Activated CD4-positive, alpha-beta T cell treated with anti-CD3 and anti-CD28 coated beads, Interleukin-2, amount 10 ng/mL, durations not matched to agents 7 days and 5 days (primary cell): ENCODE results near the gene ZBTB7A. TPM values are rescaled to one million over a fixed set of nuclear protein-coding genes. Genes with fewer than 3 reads are reported as not detected.

Source experiments
- CTCF ChIA-PET: fragments of 350-600 bp; sonication (Branson Sonifier 250); formaldehyde crosslinking; loops from one replicate; lab custom pipeline; 2021; ENCODE audit warnings: antibody characterized with exemption; lab: Charles Lee
- POLR2A ChIA-PET: fragments of 350-600 bp; sonication (Branson Sonifier 250); formaldehyde crosslinking; loops from one replicate; lab custom pipeline; 2021; ENCODE audit warnings: antibody characterized with exemption; lab: Charles Lee
- DNase-seq: peaks from one replicate; pipeline ENCODE4 v3.0.0-alpha.2; 2020
- H3K27ac Mint-ChIP-seq: one replicate; pipeline ENCODE4 v1.8.0; 2021; ENCODE audit warnings: mild to moderate bottlenecking, moderate library complexity, mixed read lengths
- H3K27me3 Mint-ChIP-seq: one replicate; pipeline ENCODE4 v1.8.0; 2021; ENCODE audit warnings: mixed read lengths
- H3K36me3 Mint-ChIP-seq: one replicate; pipeline ENCODE4 v1.8.0; 2021; ENCODE audit warnings: low read depth, mixed read lengths
- H3K4me1 Mint-ChIP-seq: one replicate; pipeline ENCODE4 v1.8.0; 2021; ENCODE audit warnings: mixed read lengths
- H3K4me3 Mint-ChIP-seq: one replicate; pipeline ENCODE4 v1.8.0; 2021; ENCODE audit warnings: mild to moderate bottlenecking, moderate library complexity, mixed read lengths
- H3K9me3 Mint-ChIP-seq: one replicate; pipeline ENCODE4 v1.8.0; 2021; ENCODE audit warnings: mixed read lengths
- total RNA-seq, 2 experiments: library from RNA; stranded (reverse); gene quantifications; one replicate each; pipeline ENCODE4 v1.2.3, GENCODE V29; 2021

Gene ZBTB7A
- total RNA-seq, 2 experiments from 2014 or later = 39.4 to 47.5 TPM

GRCh38 chr19:4089946-4090345 is 23.2 kb upstream of the ZBTB7A start:
- no peaks in the 10 kb centered on the region for H3K9me3 Mint-ChIP-seq
- peaks cover 18% of the 10 kb centered on the region for H3K36me3 Mint-ChIP-seq
- peaks cover 57% of the 10 kb centered on the region for H3K4me1 Mint-ChIP-seq
- ChIA-PET POLR2A (interaction anchor here (0.7 to 1.2 kb wide), 2 partner anchors 15 to 19 kb away, joined by 3 read pairs; no protein-coding TSS in a partner anchor), CTCF (interaction anchor here (1.1 to 1.6 kb wide), 2 partner anchors 11 to 50 kb away, joined by 4 to 6 read pairs; no protein-coding TSS in a partner anchor)
- H3K4me3 Mint-ChIP-seq = peak overlapping the region; percentile 65
- H3K27ac Mint-ChIP-seq = peak overlapping the region; percentile 96
- no peaks in the 10 kb centered on the region for H3K27me3 Mint-ChIP-seq
- no peak for DNase-seq

DNA sequence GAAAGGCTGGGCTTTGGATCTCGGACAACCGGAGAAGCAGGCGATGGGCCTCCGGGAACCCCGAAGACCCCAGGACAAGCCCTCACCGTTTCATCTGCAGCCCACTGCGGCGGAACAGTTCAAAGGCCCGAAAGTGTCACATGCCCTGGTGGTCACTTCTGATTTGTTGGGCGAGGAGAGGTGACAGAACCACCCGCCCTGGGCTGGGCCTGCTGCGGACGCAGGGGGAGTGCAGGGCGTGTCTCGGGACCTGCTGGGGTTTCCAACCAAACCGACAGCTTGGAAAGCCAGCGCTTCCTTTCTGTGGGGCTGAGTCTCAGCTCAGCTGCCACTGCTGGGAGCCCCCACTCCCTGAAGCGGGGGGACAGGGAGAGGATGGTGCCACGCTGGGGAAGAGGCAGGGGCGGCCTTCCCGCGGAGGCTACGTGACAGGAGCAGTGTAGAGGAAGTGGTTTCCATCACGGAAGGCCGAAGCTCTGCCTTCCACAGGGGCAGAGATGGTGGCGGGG is 22.8 kb upstream of the ZBTB7A start:
- peaks cover 62% of the 10 kb centered on the region for H3K4me1 Mint-ChIP-seq

DNA sequence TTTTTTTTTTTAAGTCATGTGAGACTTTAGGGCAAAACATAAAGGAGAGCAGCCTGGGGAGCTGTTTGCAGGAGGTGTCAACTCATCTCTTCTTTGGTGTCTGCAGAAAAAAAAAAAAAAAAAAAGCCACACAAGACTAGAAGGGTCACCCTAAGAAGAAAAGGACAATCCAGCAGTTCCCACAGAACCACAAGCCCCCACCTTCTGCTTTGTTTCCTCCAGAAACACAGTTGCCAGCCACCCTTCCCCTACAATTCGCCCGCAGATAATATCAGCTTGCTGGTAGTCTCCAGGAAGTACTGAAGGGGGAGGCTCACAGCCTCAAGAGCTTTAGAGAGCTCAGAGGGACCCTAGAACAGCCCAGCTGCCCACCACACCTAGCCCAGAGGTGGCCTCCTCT is 22.3 kb upstream of the ZBTB7A start:
- peak overlapping the region; percentile 65 for H3K4me3 Mint-ChIP-seq
- peak; percentile 85 for DNase-seq
- ChIA-PET CTCF (interaction anchor here (0.8 to 1.6 kb wide), 4 partner anchors 10 to 101 kb away, joined by 3 to 6 read pairs (median 4); no protein-coding TSS in a partner anchor), POLR2A (interaction anchor here (0.5 to 1.2 kb wide), 2 partner anchors 16 kb away, joined by 3 to 4 read pairs; no protein-coding TSS in a partner anchor)
- H3K36me3 Mint-ChIP-seq = peaks cover 21% of the 10 kb centered on the region
- peak overlapping the region; percentile 96 for H3K27ac Mint-ChIP-seq
- H3K4me1 Mint-ChIP-seq = peaks cover 65% of the 10 kb centered on the region
- H3K9me3 Mint-ChIP-seq = no peaks in the 10 kb centered on the region
- no peaks in the 10 kb centered on the region for H3K27me3 Mint-ChIP-seq

More for the DNA sequence above, 22.8 kb upstream of the ZBTB7A start:
- Mint-ChIP-seq H3K27ac (peak overlapping the region; percentile 96), H3K4me3 (peak overlapping the region; percentile 65), H3K27me3 (no peaks in the 10 kb centered on the region), H3K36me3 (peaks cover 19% of the 10 kb centered on the region), H3K9me3 (no peaks in the 10 kb centered on the region)
- DNase-seq = peak; percentile 73
- CTCF ChIA-PET = interaction anchor here (0.8 to 1.6 kb wide), 3 partner anchors 10 to 50 kb away, joined by 3 to 6 read pairs (median 4); no protein-coding TSS in a partner anchor
- POLR2A ChIA-PET = interaction anchor here (0.7 to 1.2 kb wide), 2 partner anchors 15 to 19 kb away, joined by 3 read pairs; no protein-coding TSS in a partner anchor

GRCh38 chr19:4087787-4088679 is 21.3 kb upstream of the ZBTB7A start:
- H3K9me3 Mint-ChIP-seq = no peaks in the 10 kb centered on the region
- H3K27me3 Mint-ChIP-seq = no peaks in the 10 kb centered on the region
- H3K36me3 Mint-ChIP-seq = peaks cover 15% of the 10 kb centered on the region
- peak overlapping the region; percentile 65 for H3K4me3 Mint-ChIP-seq
- POLR2A ChIA-PET = interaction anchor here (0.5 kb wide), 1 partner anchor 17 kb away, joined by 4 read pairs; no protein-coding TSS in a partner anchor
- CTCF ChIA-PET = interaction anchor here (0.7 to 1.0 kb wide), 2 partner anchors 15 to 100 kb away, joined by 3 read pairs; no protein-coding TSS in a partner anchor
- H3K4me1 Mint-ChIP-seq = peaks cover 66% of the 10 kb centered on the region
- peak overlapping the region; percentile 96 for H3K27ac Mint-ChIP-seq
- no peak for DNase-seq

DNA sequence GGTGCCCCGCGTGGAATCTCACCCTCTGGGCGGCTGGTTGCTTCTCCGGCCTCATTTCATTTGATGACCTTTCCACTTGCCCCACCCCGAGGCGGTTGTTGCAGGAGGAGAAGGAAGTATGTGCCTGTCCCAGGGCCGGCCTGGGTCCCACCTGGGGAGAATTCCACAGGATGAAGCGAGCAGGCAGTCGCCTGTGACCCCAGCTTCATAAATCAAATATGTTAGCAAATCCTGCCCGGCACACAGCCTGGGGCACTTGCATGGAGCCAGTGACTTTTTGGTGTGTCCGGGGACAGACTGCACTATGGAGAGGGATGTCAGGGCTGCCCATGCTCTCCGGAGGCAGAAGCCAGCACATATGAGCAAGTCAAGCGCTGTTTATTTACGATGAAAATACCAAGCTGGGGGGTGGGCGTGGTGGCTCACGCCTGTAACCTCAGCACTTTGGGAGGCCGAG is 19.7 kb upstream of the ZBTB7A start:
- Mint-ChIP-seq H3K27me3 (no peaks in the 10 kb centered on the region), H3K4me1 (peaks cover 70% of the 10 kb centered on the region), H3K27ac (peak overlapping the region; percentile 86), H3K9me3 (no peaks in the 10 kb centered on the region), H3K4me3 (peak overlapping the region; percentile 33), H3K36me3 (peaks cover 15% of the 10 kb centered on the region)
- no peak for DNase-seq
- ChIA-PET POLR2A (no interaction called here), CTCF (no interaction called here)

DNA sequence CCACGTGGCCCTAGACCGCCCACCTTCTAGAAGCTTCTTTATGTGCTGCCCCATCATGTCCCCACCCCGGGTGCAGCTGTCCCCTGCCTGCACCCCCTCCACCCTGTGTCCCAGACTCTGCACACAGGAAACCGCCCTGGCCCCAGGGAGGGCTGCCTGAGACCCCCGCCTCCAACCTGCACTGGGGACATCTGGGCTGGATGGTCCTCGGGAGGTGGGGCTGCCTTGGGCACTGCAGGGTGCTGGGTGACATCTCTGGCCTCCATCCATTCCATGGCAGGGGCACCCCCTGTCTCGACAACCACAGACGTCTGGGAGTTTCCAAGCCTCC is 17.8 kb upstream of the ZBTB7A start:
- no peaks in the 10 kb centered on the region for H3K9me3 Mint-ChIP-seq
- peaks cover 70% of the 10 kb centered on the region for H3K4me1 Mint-ChIP-seq
- H3K27ac Mint-ChIP-seq = peak overlapping the region; percentile 88
- DNase-seq = no peak
- H3K27me3 Mint-ChIP-seq = no peaks in the 10 kb centered on the region
- peak overlapping the region; percentile 41 for H3K4me3 Mint-ChIP-seq
- POLR2A ChIA-PET = no interaction called here
- peaks cover 9% of the 10 kb centered on the region for H3K36me3 Mint-ChIP-seq
- CTCF ChIA-PET = no interaction called here

GRCh38 chr19:4083677-4084546 is 17.2 kb upstream of the ZBTB7A start:
- Mint-ChIP-seq H3K4me1 (peaks cover 64% of the 10 kb centered on the region), H3K27me3 (no peaks in the 10 kb centered on the region), H3K36me3 (peaks cover 5% of the 10 kb centered on the region), H3K9me3 (no peaks in the 10 kb centered on the region), H3K27ac (peak overlapping the region; percentile 88), H3K4me3 (peak overlapping the region; percentile 41)
- POLR2A ChIA-PET = no interaction called here
- peak; percentile 52 for DNase-seq
- CTCF ChIA-PET = no interaction called here

GRCh38 chr19:4082172-4082571 is 15.5 kb upstream of the ZBTB7A start:
- H3K27ac Mint-ChIP-seq = no peak overlapping the region
- no peaks in the 10 kb centered on the region for H3K9me3 Mint-ChIP-seq
- H3K27me3 Mint-ChIP-seq = no peaks in the 10 kb centered on the region
- H3K36me3 Mint-ChIP-seq = peaks cover 4% of the 10 kb centered on the region
- peaks cover 59% of the 10 kb centered on the region for H3K4me1 Mint-ChIP-seq
- H3K4me3 Mint-ChIP-seq = no peak overlapping the region
- ChIA-PET CTCF (interaction anchor here (0.5 to 0.9 kb wide), 2 partner anchors 58 to 91 kb away, joined by 3 to 4 read pairs; no protein-coding TSS in a partner anchor), POLR2A (no interaction called here)
- DNase-seq = no peak

DNA sequence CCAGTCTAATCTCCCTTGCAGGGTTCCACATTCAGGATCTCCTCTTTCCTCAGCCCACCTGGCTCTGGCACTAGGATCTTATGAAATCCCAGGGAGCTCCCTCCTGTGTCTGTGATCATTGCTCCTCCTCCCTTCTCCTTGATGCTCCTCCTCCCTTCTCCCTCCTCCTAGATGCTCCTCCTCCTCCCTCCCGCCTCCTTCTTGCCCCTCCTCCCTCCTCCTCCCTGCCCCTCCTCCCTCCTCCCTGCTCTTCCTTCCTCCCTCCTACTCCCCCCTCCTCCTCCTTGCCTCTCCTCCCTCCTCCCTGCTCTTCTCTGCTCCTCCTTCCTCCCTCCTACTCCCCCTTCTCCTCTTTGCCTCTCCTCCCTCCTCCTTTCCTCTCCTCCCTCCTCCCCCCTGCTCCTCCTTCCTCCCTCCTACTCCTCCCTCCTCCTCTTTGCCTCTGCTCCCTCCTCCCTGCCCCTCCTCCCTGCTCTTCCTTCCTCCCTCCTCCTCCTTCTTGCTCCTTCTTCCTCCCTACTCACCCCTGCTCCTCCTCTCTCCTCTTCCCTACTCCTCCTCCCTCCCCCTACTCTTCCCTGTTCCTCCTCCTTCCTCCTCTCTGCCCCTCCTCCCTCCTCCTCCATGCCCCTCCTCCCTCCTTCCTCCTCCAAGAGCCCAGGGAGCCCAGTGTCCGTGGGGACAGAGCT is 14.9 kb upstream of the ZBTB7A start:
- CTCF ChIA-PET = interaction anchor here (0.5 to 0.9 kb wide), 2 partner anchors 59 to 91 kb away, joined by 3 to 4 read pairs; no protein-coding TSS in a partner anchor
- no peaks in the 10 kb centered on the region for H3K27me3 Mint-ChIP-seq
- POLR2A ChIA-PET = no interaction called here
- peaks cover 3% of the 10 kb centered on the region for H3K36me3 Mint-ChIP-seq
- no peak overlapping the region for H3K27ac Mint-ChIP-seq
- no peak for DNase-seq
- H3K4me3 Mint-ChIP-seq = no peak overlapping the region
- no peaks in the 10 kb centered on the region for H3K9me3 Mint-ChIP-seq
- peaks cover 60% of the 10 kb centered on the region for H3K4me1 Mint-ChIP-seq

DNA sequence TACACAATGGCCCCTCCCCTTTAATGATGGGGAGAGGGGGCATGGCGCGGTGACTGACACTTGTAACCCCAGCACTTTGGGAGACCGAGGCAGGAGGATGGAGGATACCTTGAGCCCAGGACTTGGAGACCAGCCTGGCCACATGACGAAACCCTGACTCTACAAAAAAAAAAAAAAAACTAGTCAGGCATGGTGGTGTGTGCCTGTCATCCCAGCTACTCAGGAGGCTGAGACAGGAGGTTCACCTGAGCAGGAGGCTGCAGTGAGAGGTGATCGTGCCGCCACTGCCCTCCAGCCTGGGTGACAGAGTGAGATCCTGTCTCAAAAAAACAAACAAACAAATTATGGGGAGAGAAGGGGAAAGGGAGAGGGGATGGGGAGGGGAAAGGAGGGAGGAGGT is 13.8 kb upstream of the ZBTB7A start:
- no peaks in the 10 kb centered on the region for H3K9me3 Mint-ChIP-seq
- POLR2A ChIA-PET = no interaction called here
- H3K27me3 Mint-ChIP-seq = no peaks in the 10 kb centered on the region
- no peak for DNase-seq
- H3K27ac Mint-ChIP-seq = no peak overlapping the region
- CTCF ChIA-PET = no interaction called here
- peaks cover 2% of the 10 kb centered on the region for H3K36me3 Mint-ChIP-seq
- peaks cover 56% of the 10 kb centered on the region for H3K4me1 Mint-ChIP-seq
- H3K4me3 Mint-ChIP-seq = no peak overlapping the region

- peaks cover 51% of the 10 kb centered on the region for H3K4me1 Mint-ChIP-seq
Measured at GRCh38 chr19:4077800-4078684, 11.3 kb upstream of the ZBTB7A start.

More at GRCh38 chr19:4077800-4078684, 11.3 kb upstream of the ZBTB7A start:
- no peaks in the 10 kb centered on the region for H3K27me3 Mint-ChIP-seq
- peak; percentile 59 for DNase-seq
- H3K36me3 Mint-ChIP-seq = no peaks in the 10 kb centered on the region
- ChIA-PET POLR2A (no interaction called here), CTCF (interaction anchor here (0.8 to 1.6 kb wide), 5 partner anchors 12 to 62 kb away, joined by 3 to 5 read pairs (median 4); no protein-coding TSS in a partner anchor)
- no peaks in the 10 kb centered on the region for H3K9me3 Mint-ChIP-seq
- peak overlapping the region; percentile 68 for H3K4me3 Mint-ChIP-seq
- H3K27ac Mint-ChIP-seq = peak overlapping the region; percentile 92
